Right lobe of liver (tissue), 6 donors: ENCODE measurements around the gene ANKRD11. TPM values are rescaled to one million over a fixed set of nuclear protein-coding genes. Genes with fewer than 3 reads are reported as not detected.

Source experiments
- ATAC-seq, 4 donors: fragments of 200-7000 bp; cut with Tn5 transposase; one replicate each; pipeline ENCODE4 v1.9.1; 2020; ENCODE audit warnings: mild to moderate bottlenecking in 4 of 4, moderate library complexity in 4 of 4
- DNase-seq, 3 donors: peaks; one replicate each; pipeline ENCODE4 v3.0.0-alpha.2; 2020
- H3K27ac ChIP-seq, 3 donors: fragments of 200-600 bp; one replicate each; pipeline ENCODE4 v1.8.0; 2022
- H3K27me3 ChIP-seq, 2 donors: fragments of 200-600 bp; one replicate each; pipeline ENCODE4 v1.8.0; 2022
- H3K36me3 ChIP-seq, 4 donors: fragments of 200-600 bp; sonication (generic) in 1 of 4; one replicate each; pipeline versions ENCODE4 v1.5.1 to v1.8.0; 2017 to 2022; ENCODE audit warnings: control low read depth in 1 of 4
- H3K4me1 ChIP-seq, 4 donors: fragments of 200-600 bp; sonication (generic) in 1 of 4; one replicate each; pipeline versions ENCODE4 v1.5.1 to v1.8.0; 2017 to 2022; ENCODE audit warnings: control low read depth in 1 of 4
- H3K4me3 ChIP-seq, 3 donors: fragments of 200-600 bp; one replicate each; pipeline ENCODE4 v1.8.0; 2022
- H3K9me3 ChIP-seq, 4 donors: fragments of 200-600 bp; sonication (generic) in 1 of 4; one replicate each; pipeline versions ENCODE4 v1.5.1 to v1.8.0; 2017 to 2022; ENCODE audit warnings: control low read depth in 1 of 4
- CTCF ChIP-seq, 4 donors: fragments of 200-600 bp in 3 of 4; fragments of 450-650 bp in 1 of 4; IDR thresholded peaks; one replicate each; pipeline versions ENCODE4 v1.5.1 to v1.8.0; 2016 to 2022; ENCODE audit warnings: antibody characterized with exemption in 4 of 4, mild to moderate bottlenecking in 2 of 4
- POLR2A ChIP-seq: fragments of 450-650 bp; IDR thresholded peaks from one replicate; pipeline ENCODE4 v1.6.1; 2017; ENCODE audit warnings: antibody characterized with exemption, mild to moderate bottlenecking
- WGBS: methylation state at CpG from one replicate; pipeline ENCODE4 v1.1.6; 2018; ENCODE audit warnings: low coverage, low lambda C conversion rate; ENCODE audit not compliant: insufficient coverage; ENCODE audit errors: missing lambda C conversion rate; 5-methylcytosine and 5-hydroxymethylcytosine counted together
- intact Hi-C, 2 donors: fragments of 100-400 bp; cut with DNase I; formaldehyde crosslinking; loops; one replicate each; pipeline versions ENCODE4 v1.11.2 to v1.14.1; 2022
- total RNA-seq, 6 experiments: library from RNA; depleted of rRNA in 2 of 6; stranded (reverse); fragments of >200 nt in 2 of 6; fragmentation: NEBNext Ultra II Directional in 3 of 6; extraction: Animal tissue kit (Norgen Biotek cat#: 25700) in 3 of 6; gene quantifications; one replicate each; pipeline versions ENCODE4 v1.1.0 to v1.2.4, GENCODE V29; 2016 to 2023
- donor health status: DM: no; HTN: yes; CAD: no.
- donor health status: DM: no; HTN: no; CAD: no.
- donor health status: DM: no; HTN: no; CAD: no.
- donor health status: DM: no; HTN: yes; CAD: no.
- donor health status: DM: no; HTN: yes; CAD: no.

Gene ANKRD11
- total RNA-seq, 6 experiments from 2014 or later, result 26.2 to 65.8 (median 41.6) TPM

DNA sequence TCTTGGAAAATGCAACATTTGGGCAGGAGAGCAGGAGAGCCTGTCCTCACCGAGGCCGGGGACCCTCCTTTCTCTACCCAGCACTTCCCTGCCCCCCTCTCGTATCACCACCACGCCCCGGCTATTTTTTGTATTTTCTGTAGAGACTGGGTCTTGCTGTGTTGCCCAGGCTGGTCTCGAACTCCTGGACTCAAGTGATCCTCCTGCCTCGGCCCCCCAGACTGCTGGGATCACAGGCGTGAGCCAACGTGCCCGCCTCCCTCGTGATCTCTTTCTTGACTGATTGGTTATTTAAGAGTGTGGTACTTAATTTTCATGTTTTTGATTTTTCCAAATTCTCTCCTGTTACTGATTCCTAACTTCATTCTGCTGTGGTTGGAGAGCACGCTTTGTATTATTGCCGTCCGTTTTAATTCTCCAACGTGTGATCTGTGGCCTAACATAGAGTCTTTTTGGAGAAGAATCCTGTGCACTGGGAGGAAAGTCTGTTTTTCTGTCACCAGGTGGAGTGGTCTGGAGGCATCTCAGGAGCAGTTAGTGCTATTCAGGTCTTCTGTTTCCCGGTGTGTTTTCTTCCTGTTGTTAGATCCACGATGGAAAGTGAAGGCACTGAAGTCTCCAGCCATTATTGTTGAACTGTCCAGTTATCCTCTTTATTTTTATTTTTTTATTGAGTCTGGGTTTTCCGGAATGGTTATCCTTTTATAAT is 232.4 kb downstream of the ANKRD11 start:
- no peaks in the 10 kb centered on the region for H3K9me3 ChIP-seq
- peak overlapping the region; percentile 46 to 58 (median 48) for H3K4me3 ChIP-seq
- ATAC-seq, result no peak
- H3K27ac ChIP-seq, result no peak overlapping the region
- 73% methylated on average over 11 of the region's 18 CpGs for WGBS
- DNase-seq, result no peak
- H3K36me3 ChIP-seq, result no peaks in the 10 kb centered on the region
- H3K4me1 ChIP-seq, result peaks cover 0 to 24% (median 4%) of the 10 kb centered on the region in 4 donors
- intact Hi-C loops, result no loop called here
- TF ChIP-seq CTCF (IDR thresholded peaks at IDR 0.05) (no peak), POLR2A (no peak)
- H3K27me3 ChIP-seq, result no peaks in the 10 kb centered on the region

GRCh38 chr16:89257281-89257731 is 233.1 kb downstream of the ANKRD11 start:
- DNase-seq, result peak in 2 of 3 donors; percentile 39 to 49
- H3K4me1 ChIP-seq, result peaks cover 0 to 22% (median 4%) of the 10 kb centered on the region in 4 donors
- H3K36me3 ChIP-seq, result no peaks in the 10 kb centered on the region
- no peaks in the 10 kb centered on the region for H3K9me3 ChIP-seq
- no peaks in the 10 kb centered on the region for H3K27me3 ChIP-seq
- 0% methylated on average over 1 of the region's 44 CpGs for WGBS
- peak; percentile 6 to 35 (median 17) for ATAC-seq
- peak overlapping the region; percentile 8 to 54 (median 50) for H3K27ac ChIP-seq
- intact Hi-C loops, result no loop called here
- no peak for TF ChIP-seq CTCF (IDR thresholded peaks at IDR 0.05)
- no peak for TF ChIP-seq POLR2A
- peak overlapping the region; percentile 46 to 58 (median 48) for H3K4me3 ChIP-seq

DNA sequence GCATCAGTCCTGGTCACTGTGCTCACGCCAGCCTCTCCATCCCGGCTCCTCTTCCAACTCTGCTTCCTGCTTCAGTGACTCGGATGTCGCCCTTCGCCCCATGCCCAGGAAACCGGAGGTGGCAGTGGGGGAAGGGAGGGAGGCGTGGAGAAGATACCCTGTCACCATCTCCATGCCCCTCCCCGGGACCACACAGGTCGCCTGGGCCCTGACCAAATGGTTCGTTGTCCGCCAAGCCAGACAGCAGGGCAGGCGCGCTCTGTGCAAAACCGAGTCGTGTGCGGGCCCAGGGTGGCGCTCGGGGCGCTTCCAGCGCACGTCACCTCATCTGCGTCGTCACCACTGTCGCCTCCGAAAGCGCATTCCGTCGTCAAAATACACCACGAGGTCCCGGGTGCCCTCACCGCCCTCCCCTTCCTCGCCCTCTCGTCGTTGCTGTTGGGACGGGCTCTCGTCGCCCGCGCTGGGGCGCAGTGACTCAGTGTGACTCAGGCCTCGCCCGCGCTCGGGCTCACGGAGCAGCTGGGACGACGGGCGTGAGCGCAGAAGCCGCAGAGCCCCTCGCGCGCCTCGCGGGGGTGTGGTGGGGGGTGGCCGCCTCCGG is 233.6 kb downstream of the ANKRD11 start:
- 5% methylated on average over 7 of the region's 57 CpGs for WGBS
- H3K27ac ChIP-seq, result peak overlapping the region; percentile 8 to 54 (median 50)

More for the DNA sequence above, 233.6 kb downstream of the ANKRD11 start:
- Histone ChIP-seq H3K4me1 (peaks cover 0 to 16% (median 4%) of the 10 kb centered on the region in 4 donors), H3K9me3 (no peaks in the 10 kb centered on the region), H3K36me3 (no peaks in the 10 kb centered on the region), H3K27me3 (no peaks in the 10 kb centered on the region), H3K4me3 (peak overlapping the region; percentile 46 to 58 (median 48))
- intact Hi-C loops, result no loop called here
- DNase-seq, result peak; percentile 80 to 86 (median 83)
- peak; percentile 76 to 91 (median 85) for ATAC-seq
- TF ChIP-seq POLR2A (peak; percentile 91), CTCF (IDR thresholded peaks at IDR 0.05) (no peak)
